HG03064 (cell line): ENCODE results near the gene SLC39A2.
"Not testable (repeated sequence)": the region's sequence is repeated elsewhere in the genome, so short reads cannot be mapped to it uniquely, and the experiment has no call there.

Experiments
- ATAC-seq: cut with Tn5 transposase; IDR thresholded peaks from one replicate; pipeline ENCODE4 v1.9.1; 2021; ENCODE audit warnings: low read depth; ENCODE audit not compliant: unreplicated experiment

SLC39A2 gene

DNA sequence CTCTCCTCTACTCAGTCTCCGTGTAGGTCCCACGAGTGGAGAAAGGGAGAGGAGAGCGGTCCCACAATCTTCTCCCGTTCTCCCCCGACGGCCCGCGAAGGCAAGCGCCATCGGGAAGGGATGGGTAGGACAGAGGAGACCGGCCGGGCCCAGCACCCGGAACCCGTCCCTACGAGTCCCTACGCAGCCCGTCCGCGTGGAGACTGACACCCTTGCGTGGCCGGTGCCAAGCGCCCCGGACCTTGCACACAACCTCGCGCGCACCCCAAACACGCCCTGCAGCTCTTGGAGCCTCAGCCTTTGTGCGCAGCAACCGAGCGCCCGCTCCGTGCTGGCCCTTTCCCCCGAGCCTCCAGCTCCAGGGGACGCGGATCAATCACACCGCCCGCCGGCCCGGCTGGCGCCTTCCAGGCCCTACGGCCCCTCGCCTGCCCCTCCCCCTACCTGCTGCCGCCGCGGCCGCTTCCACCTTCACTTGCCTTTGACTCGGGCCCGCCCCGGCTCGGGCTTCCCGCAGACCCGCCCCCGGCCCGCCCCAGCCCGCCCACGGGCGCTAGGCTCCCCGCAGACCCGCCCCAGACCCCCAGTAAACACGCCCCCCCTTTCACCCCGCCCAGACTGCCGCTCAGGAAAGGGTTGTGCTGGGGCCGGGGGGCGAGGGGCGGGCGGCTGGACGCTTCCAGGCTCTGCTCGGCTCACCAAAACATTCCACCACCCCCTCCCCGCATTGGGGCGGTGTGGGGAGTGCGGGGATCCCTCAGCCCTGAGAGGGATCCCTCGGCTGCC, 25.7 kb downstream of the SLC39A2 start, which contains the start of gene NDRG2:
Gene NDRG2 (minus strand): TSS at position 477 of the 786 bp plus-strand sequence. CDS start 1,746 bp downstream, outside the sequence.
- ATAC-seq, result no peak

DNA sequence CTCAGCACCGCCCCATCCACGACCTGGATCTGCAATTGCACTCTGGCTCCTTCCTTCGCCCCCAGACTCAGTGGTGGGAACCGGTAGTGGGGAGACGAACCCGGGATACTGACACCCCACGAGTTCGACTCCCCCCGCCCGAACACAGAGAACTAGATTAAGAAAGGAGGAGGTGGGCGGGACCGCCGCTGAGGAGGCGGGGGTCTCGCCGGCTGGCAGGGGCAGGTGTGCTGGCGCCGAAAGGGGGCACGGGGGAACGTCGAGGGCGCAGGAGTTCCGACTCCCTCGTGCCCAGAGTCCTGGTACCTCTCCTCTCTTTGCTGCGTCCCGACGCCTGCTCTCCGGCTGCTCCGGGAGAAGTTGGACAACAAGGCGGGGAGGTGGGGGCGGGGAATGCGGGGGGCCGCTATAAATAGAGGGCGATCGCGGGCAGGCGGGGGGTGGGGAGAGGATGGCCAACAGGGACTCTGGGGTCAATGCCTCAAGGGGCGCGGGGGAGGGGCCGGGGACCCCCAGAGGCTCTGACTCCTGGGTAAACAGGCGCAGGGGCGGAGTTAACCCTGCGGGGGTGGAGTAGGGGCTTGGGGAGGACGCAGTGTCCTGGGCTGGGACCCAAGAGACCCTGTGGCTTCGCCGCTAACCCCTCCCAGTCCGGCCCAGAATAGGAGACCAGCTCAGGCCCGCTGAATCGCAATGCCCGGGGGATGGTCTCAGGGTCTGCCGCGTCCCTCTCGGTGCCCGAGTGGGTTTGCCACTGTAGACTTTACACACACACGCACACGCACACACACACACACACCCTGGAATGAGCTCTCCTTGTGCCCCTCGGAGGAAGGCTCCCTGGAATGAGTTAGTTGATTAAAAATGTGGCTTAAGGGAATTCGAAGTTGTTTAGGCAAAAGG, 26.5 kb downstream of the SLC39A2 start:
- ATAC-seq, result no peak

GRCh38 chr14:21026274-21026987, 27.3 kb downstream of the SLC39A2 start:
- no peak for ATAC-seq

GRCh38 chr14:21026988-21027315, 27.9 kb downstream of the SLC39A2 start:
- ATAC-seq, result no peak

DNA sequence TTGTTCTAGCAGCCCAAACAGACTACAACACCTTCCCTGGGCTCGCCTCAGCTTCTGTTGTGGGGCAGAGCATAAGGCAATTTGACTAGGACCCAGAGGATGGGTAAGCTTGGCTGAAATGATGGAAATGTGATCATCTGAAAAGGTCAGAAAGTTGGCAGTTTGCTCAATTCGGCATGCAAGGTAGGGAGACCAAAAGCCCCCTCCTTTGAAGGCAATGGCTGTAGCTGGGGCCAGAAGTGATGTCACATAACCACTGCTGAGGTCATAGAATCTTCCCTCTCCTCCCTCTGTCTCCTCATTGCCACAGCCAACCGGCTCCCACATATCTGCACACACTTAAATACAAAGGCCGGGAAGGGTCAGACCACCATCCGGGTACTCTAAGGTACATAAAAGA, 30.8 kb downstream of the SLC39A2 start, which contains the start of gene TPPP2:
Gene TPPP2 (plus strand): TSS at position 301 of the 400 bp plus-strand sequence. CDS start 365 bp downstream, outside the sequence.
- ATAC-seq, result no peak

DNA sequence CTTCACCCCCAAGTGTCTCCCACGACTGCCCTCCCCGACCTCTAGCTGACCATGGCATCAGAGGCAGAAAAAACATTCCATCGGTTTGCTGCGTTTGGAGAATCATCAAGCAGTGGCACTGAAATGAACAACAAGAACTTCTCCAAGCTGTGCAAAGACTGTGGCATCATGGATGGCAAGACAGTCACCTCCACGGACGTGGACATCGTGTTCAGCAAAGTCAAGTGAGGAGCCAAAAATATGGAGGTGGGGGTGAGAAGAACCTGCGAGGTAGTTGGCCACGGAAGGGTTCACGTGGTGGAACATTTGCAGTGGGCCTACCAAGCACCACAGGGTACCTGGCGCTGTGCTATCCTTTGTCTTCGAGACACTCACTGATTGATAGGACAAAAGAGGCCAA, 31.4 kb downstream of the SLC39A2 start:
- no peak for ATAC-seq

GRCh38 chr14:21032326-21033132, 33.4 kb downstream of the SLC39A2 start:
- no peak for ATAC-seq

GRCh38 chr14:21033133-21033698, 34.1 kb downstream of the SLC39A2 start:
- ATAC-seq, result no peak

DNA sequence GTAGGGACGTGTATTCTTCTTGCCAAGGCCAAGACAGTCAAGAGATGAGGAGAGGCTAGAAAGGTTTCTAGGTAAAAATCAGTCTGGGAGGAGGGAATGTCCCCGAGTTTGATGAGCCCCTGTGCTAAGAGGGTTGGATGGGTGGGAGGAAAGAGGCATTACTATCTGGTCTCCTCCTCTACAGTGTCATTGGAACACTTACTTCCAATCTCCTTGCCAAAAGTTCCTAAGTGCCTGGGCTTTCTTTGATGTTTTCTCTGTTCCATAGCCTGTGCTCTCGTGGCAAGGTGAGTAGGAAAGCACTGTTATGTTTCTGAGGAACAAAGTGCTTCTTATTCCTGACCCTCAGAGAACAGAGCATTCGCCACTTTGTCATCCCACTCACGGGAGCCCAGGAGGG, 35.6 kb downstream of the SLC39A2 start, which contains the start of gene RNASE13:
Gene RNASE13 (minus strand): TSS at position 101 of the 400 bp plus-strand sequence. CDS start 519 bp downstream, outside the sequence.
- no peak for ATAC-seq

DNA sequence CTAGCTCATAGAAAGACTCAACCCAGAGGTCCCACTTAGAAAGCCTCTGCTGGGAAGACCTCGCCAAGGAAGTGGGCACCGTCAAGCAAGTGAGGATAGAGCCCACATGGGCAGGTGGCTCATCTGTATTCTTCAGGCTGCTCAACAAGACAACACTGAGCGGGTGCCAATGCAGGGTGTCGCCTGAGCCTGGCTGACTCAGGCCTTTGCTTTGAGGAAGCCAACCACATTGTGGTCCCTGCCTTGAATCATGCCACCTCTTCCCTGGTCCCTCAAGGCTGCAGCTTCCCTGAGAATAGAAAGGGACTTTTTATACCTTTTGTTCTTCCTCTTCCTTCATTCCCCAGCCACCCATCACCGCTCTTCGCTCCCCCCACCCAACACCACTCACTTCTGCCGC, 37.7 kb downstream of the SLC39A2 start:
- no peak for ATAC-seq

- ATAC-seq, result no peak
Observed at GRCh38 chr14:21037156-21037555, 38.1 kb downstream of the SLC39A2 start.

- no peak for ATAC-seq
Observed at GRCh38 chr14:21038441-21039422, 39.6 kb downstream of the SLC39A2 start.

DNA sequence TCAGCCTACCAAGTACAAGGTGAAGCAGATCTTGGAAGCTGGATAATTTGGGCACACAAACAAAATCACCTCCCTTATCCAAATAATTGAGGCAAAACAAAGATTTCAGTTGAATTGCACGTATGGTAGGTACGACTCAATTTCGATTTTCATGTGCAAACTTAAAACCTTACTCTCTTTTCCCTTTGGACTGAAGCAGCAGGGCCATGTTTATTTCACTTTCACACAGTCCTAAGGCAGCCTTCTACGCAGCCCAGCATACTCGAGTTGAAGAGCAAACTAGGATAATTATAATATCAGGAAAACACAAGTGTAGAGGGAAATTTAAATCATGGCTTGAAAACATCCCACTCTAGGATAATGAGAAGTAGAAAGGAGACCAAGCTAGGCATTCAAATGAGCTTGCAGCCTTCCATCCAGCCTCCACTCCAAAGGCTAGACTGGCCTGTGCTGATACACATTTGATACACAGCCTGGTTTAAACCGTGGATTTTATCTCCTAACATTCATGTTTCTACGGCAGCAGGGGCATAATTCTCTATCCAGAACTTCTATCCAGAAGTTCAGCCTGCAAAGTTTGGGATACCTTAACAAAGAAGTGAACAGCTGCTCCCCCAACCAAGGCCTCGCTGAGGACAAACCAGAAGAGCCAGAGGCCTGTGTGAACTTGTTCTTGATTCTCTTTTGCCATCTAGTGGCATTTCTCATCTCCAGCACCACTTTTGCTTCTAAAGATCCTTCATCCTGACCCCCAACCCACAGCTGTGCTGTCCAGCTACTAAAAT, 40.7 kb downstream of the SLC39A2 start:
- no peak for ATAC-seq

DNA sequence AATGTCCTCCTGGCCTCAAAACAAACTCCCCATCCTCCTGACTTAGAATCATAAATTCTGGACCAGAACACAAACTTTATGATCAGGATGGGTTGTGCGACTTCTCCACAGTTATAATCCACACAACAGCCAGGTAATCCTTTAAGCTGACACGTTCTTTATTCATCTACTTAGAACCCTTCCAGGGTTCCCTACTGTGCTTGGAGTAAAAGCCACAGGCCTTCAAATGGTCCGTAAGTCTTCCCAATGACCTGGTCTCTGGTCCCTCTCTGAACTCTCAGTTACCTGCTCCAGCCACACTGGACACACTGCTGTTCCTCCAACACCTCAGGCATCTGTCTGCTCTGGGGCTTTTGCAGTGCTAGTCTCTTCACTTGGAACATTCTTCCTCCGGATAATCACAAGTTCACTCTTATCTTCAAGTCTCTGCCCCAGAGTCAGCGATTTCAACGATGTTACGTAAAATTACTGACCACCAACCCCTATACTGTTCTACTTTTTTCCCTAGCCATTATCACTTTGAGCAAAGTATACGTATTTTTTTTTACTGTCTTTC, 41.4 kb downstream of the SLC39A2 start:
- ATAC-seq, result no peak

DNA sequence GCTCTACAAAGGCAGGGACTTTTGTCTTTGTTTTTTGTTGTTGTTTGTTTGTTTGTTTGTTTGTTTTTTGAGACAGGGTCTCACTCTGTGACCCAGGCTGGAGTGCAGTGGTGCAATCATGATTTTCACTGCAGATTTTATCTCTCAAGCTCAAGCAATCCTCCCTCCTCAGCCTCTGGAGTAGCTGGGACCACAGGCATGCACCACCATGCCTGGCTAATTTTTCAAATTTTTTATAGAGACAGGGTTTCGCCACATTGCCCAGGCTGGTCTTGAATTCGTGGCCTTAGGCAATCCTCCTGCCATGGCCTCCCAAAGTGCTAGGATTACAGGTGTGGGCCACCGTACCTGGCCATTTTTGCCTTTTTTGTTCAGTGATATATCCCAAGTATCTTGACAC, 41.8 kb downstream of the SLC39A2 start:
- not testable (repeated sequence) for ATAC-seq

DNA sequence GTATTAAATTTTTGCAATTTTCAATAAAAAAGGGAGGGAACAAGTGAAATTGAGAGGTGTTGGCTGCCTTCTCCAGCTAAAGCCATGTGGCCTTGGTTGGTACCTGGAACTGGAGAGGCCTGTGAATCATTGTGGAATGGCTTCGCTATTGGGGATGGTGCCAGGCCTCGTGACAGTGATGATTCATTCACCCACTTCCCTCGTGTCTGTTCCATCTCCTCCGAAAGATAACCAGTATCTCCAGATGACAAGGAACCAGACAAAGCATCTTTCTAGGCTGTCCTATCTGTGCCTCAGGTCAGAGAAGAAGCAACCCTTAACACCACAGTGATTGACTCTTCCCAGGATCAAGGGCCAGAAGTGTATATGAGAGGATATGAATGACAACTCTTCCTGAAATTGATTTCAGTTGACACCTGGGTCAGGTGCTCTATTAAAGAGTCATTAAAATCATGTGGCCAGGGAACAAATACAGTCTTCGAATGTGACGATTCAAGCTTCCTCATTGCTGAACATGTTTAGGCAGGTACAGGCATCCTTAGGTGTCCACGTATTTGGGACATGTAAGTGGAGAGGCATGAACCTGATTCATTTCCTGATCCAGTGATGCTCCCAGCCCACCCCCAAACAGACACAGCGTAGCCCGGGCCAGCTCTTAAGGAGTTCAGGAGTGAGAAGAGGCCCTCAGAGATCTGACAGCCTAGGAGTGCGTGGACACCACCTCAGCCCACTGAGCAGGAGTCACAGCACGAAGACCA, 42.8 kb downstream of the SLC39A2 start, which contains the start of gene RNASE7:
Gene RNASE7 (plus strand): TSS at position 687 of the 758 bp plus-strand sequence. CDS start 631 bp downstream, outside the sequence.
- no peak for ATAC-seq
